GM23338 (cell line): ENCODE results near the gene PHAX.
"Not testable (repeated sequence)": the region's sequence is repeated elsewhere in the genome, so short reads cannot be mapped to it uniquely, and the experiment has no call there.

Experiments
- CREB1 ChIP-seq: fragments of 250-450 bp; sonication (Bioruptor Pico); IDR thresholded peaks from 2 replicates; pipeline ENCODE4 v1.5.0; 2020; ENCODE audit warnings: low read depth, mild to moderate bottlenecking, moderate library complexity
- CTCF ChIP-seq, 2 experiments: fragments of 200-600 bp in 1 of 2; sonication (generic) in 1 of 2; conservative IDR thresholded peaks; 2 replicates each; pipeline versions ENCODE4 v1.5.1 to v1.6.1; 2016 to 2017; ENCODE audit warnings: antibody characterized with exemption in 2 of 2, low read depth in 2 of 2, mild to moderate bottlenecking in 2 of 2, moderate library complexity in 1 of 2
- ETS1 ChIP-seq: IDR thresholded peaks from 2 replicates; pipeline ENCODE4 v1.6.1; 2016; ENCODE audit warnings: antibody characterized with exemption
- EZH2 ChIP-seq: fragments of 200-600 bp; sonication (generic); IDR thresholded peaks from one replicate; pipeline ENCODE4 v1.8.0; 2017; ENCODE audit warnings: antibody characterized with exemption, mild to moderate bottlenecking, low read depth; ENCODE audit not compliant: unreplicated experiment
- EZH2phosphoT487 ChIP-seq: fragments of 200-600 bp; sonication (generic); IDR thresholded peaks from one replicate; pipeline ENCODE4 v1.8.1; 2018; ENCODE audit warnings: antibody characterized with exemption; ENCODE audit not compliant: unreplicated experiment
- JUNB ChIP-seq: IDR thresholded peaks from one replicate; pipeline ENCODE4 v1.6.1; 2016; ENCODE audit warnings: antibody characterized with exemption; ENCODE audit not compliant: unreplicated experiment
- NANOG ChIP-seq: IDR thresholded peaks from 2 replicates; pipeline ENCODE4 v1.6.1; 2016; ENCODE audit warnings: antibody characterized with exemption, borderline replicate concordance
- POLR2AphosphoS5 ChIP-seq: IDR thresholded peaks from 2 replicates; pipeline ENCODE4 v1.6.1; 2016; ENCODE audit warnings: antibody characterized with exemption, low read depth
- REST ChIP-seq: IDR thresholded peaks from one replicate; pipeline ENCODE4 v1.6.1; 2018; ENCODE audit warnings: antibody characterized with exemption; ENCODE audit not compliant: unreplicated experiment
- STAT1 ChIP-seq: IDR thresholded peaks from one replicate; pipeline ENCODE4 v1.6.1; 2016; ENCODE audit warnings: antibody characterized with exemption; ENCODE audit not compliant: unreplicated experiment
- ZNF331 ChIP-seq: fragments of 250-450 bp; sonication (Bioruptor Pico); IDR thresholded peaks from 2 replicates; pipeline ENCODE4 v1.5.0; 2020; ENCODE audit warnings: low read depth, mild to moderate bottlenecking, moderate library complexity
- ZNF462 ChIP-seq: fragments of 250-450 bp; sonication (Bioruptor Pico); IDR thresholded peaks from 2 replicates; pipeline ENCODE4 v1.5.0; 2020; ENCODE audit warnings: mild to moderate bottlenecking, moderate library complexity

- TF ChIP-seq CTCF (conservative IDR thresholded peaks at IDR 0.05; ENCODE audit: low read depth in 2 of 2); EZH2; POLR2AphosphoS5; NANOG; EZH2phosphoT487; ZNF331; REST; CREB1; JUNB; ETS1; ZNF462 (CRISPR knock-in tag); STAT1: not testable (repeated sequence)
Observed at GRCh38 chr5:126555101-126555500, 45.6 kb upstream of the PHAX start.
